ENCODE data around the gene ERO1A.

ERO1A gene

GRCh38 chr14:52695481-52696091 lies at the start of gene ERO1A:
TSS of gene ERO1A (minus strand) at chr14:52695558. CDS start at chr14:52695481, 77 bp downstream.
- Histone ChIP-seq H3K9me3 (ENCODE audit: low read depth, low read length) (no peaks in the 10 kb centered on the region), H3K36me3 (ENCODE audit: insufficient read depth, low read length) (no peaks in the 10 kb centered on the region), H3K27ac (no peak within 1 kb of the TSS), H3K4me3 (peak within 1 kb of the TSS; percentile 93), H3K9ac (ENCODE audit: insufficient read length) (peak within 1 kb of the TSS; percentile 81)
- no peak for DNase-seq (ENCODE audit: low read depth, low spot score)
- no peak for TF ChIP-seq EZH2 (IDR thresholded peaks at IDR 0.05)
- TF ChIP-seq FOXP2 (optimal IDR thresholded peaks at IDR 0.05; ENCODE audit: control extremely low read depth, extremely low read length, insufficient read depth): no peak
- TF ChIP-seq POLR2AphosphoS5 (IDR thresholded peaks at IDR 0.05; ENCODE audit: borderline replicate concordance, low read depth, low read length): peak; percentile 56

GRCh38 chr14:52741865-52742264 lies 46.5 kb upstream of the ERO1A start:
- TF ChIP-seq POLR2AphosphoS5 (IDR thresholded peaks at IDR 0.05; ENCODE audit: borderline replicate concordance, low read depth, low read length) (no peak), FOXP2 (optimal IDR thresholded peaks at IDR 0.05; ENCODE audit: control extremely low read depth, extremely low read length, insufficient read depth) (no peak), EZH2 (IDR thresholded peaks at IDR 0.05) (no peak)
- no peak for DNase-seq (ENCODE audit: low read depth, low spot score)
- Histone ChIP-seq H3K9me3 (ENCODE audit: low read depth, low read length) (no peaks in the 10 kb centered on the region), H3K9ac (ENCODE audit: insufficient read length) (no peak overlapping the region), H3K36me3 (ENCODE audit: insufficient read depth, low read length) (peaks cover 17% of the 10 kb centered on the region), H3K4me3 (no peak overlapping the region), H3K27ac (no peak overlapping the region)

GRCh38 chr14:52740751-52741150 lies 45.4 kb upstream of the ERO1A start:
- Histone ChIP-seq H3K9me3 (ENCODE audit: low read depth, low read length) (no peaks in the 10 kb centered on the region), H3K9ac (ENCODE audit: insufficient read length) (no peak overlapping the region), H3K4me3 (no peak overlapping the region), H3K27ac (no peak overlapping the region), H3K36me3 (ENCODE audit: insufficient read depth, low read length) (peaks cover 10% of the 10 kb centered on the region; the same call in 1 of the 2 replicates)
- no peak for TF ChIP-seq EZH2 (IDR thresholded peaks at IDR 0.05)
- no peak for TF ChIP-seq FOXP2 (optimal IDR thresholded peaks at IDR 0.05; ENCODE audit: control extremely low read depth, extremely low read length, insufficient read depth)
- TF ChIP-seq POLR2AphosphoS5 (IDR thresholded peaks at IDR 0.05; ENCODE audit: borderline replicate concordance, low read depth, low read length): no peak
- DNase-seq (ENCODE audit: low read depth, low spot score): no peak

- peaks cover 17% of the 10 kb centered on the region; the same call in 1 of the 2 replicates for H3K36me3 ChIP-seq (ENCODE audit: insufficient read depth, low read length)
- H3K4me3 ChIP-seq: no peak overlapping the region
- TF ChIP-seq EZH2 (IDR thresholded peaks at IDR 0.05): no peak
- no peak for TF ChIP-seq POLR2AphosphoS5 (IDR thresholded peaks at IDR 0.05; ENCODE audit: borderline replicate concordance, low read depth, low read length)
- no peak for TF ChIP-seq FOXP2 (optimal IDR thresholded peaks at IDR 0.05; ENCODE audit: control extremely low read depth, extremely low read length, insufficient read depth)
- no peak for DNase-seq (ENCODE audit: low read depth, low spot score)
- H3K9ac ChIP-seq (ENCODE audit: insufficient read length): no peak overlapping the region
- no peak overlapping the region for H3K27ac ChIP-seq
- no peaks in the 10 kb centered on the region for H3K9me3 ChIP-seq (ENCODE audit: low read depth, low read length)
These were observed 43.1 kb upstream of the ERO1A start for GRCh38 chr14:52738409-52738808.

GRCh38 chr14:52735921-52736489 lies 40.6 kb upstream of the ERO1A start:
- Histone ChIP-seq H3K4me3 (no peak overlapping the region), H3K36me3 (ENCODE audit: insufficient read depth, low read length) (peaks cover 26% of the 10 kb centered on the region), H3K27ac (no peak overlapping the region), H3K9ac (ENCODE audit: insufficient read length) (no peak overlapping the region), H3K9me3 (ENCODE audit: low read depth, low read length) (no peaks in the 10 kb centered on the region)
- DNase-seq (ENCODE audit: low read depth, low spot score): no peak
- no peak for TF ChIP-seq EZH2 (IDR thresholded peaks at IDR 0.05)
- no peak for TF ChIP-seq POLR2AphosphoS5 (IDR thresholded peaks at IDR 0.05; ENCODE audit: borderline replicate concordance, low read depth, low read length)
- TF ChIP-seq FOXP2 (optimal IDR thresholded peaks at IDR 0.05; ENCODE audit: control extremely low read depth, extremely low read length, insufficient read depth): no peak

- H3K36me3 ChIP-seq (ENCODE audit: insufficient read depth, low read length): peaks cover 26% of the 10 kb centered on the region
- TF ChIP-seq EZH2 (IDR thresholded peaks at IDR 0.05): no peak
- TF ChIP-seq FOXP2 (optimal IDR thresholded peaks at IDR 0.05; ENCODE audit: control extremely low read depth, extremely low read length, insufficient read depth): no peak
- no peak for TF ChIP-seq POLR2AphosphoS5 (IDR thresholded peaks at IDR 0.05; ENCODE audit: borderline replicate concordance, low read depth, low read length)
- no peak overlapping the region for H3K9ac ChIP-seq (ENCODE audit: insufficient read length)
- DNase-seq (ENCODE audit: low read depth, low spot score): no peak
- no peak overlapping the region for H3K27ac ChIP-seq
- no peaks in the 10 kb centered on the region for H3K9me3 ChIP-seq (ENCODE audit: low read depth, low read length)
- no peak overlapping the region for H3K4me3 ChIP-seq
These were observed 38.5 kb upstream of the ERO1A start for GRCh38 chr14:52733824-52734223.

- Histone ChIP-seq H3K27ac (0 out of 2 replicates have a peak overlapping the region, but pooled peaks have one; percentile 12), H3K36me3 (ENCODE audit: insufficient read depth, low read length) (peaks cover 38% of the 10 kb centered on the region)
- DNase-seq (ENCODE audit: low read depth, low spot score): no peak
These were observed 35.4 kb upstream of the ERO1A start for GRCh38 chr14:52730709-52731111.

GRCh38 chr14:52729925-52730708 lies 34.8 kb upstream of the ERO1A start, which contains the start of gene STYX:
TSS of gene STYX (plus strand) at chr14:52730166. CDS start at chr14:52730475, 309 bp downstream.
- peaks cover 44% of the 10 kb centered on the region for H3K36me3 ChIP-seq (ENCODE audit: insufficient read depth, low read length)
- H3K27ac ChIP-seq: peak within 1 kb of the TSS; percentile 42; the same call in 1 of the 2 replicates
- peak within 1 kb of the TSS; percentile 89 for H3K4me3 ChIP-seq
- peak; percentile 53 for DNase-seq (ENCODE audit: low read depth, low spot score)
- peak within 1 kb of the TSS; percentile 82 for H3K9ac ChIP-seq (ENCODE audit: insufficient read length)
- no peaks in the 10 kb centered on the region for H3K9me3 ChIP-seq (ENCODE audit: low read depth, low read length)
- TF ChIP-seq EZH2 (IDR thresholded peaks at IDR 0.05) (no peak), FOXP2 (optimal IDR thresholded peaks at IDR 0.05; ENCODE audit: control extremely low read depth, extremely low read length, insufficient read depth) (peak; percentile 49), POLR2AphosphoS5 (IDR thresholded peaks at IDR 0.05; ENCODE audit: borderline replicate concordance, low read depth, low read length) (peak; percentile 94)

More at GRCh38 chr14:52730709-52731111, 35.4 kb upstream of the ERO1A start:
- Histone ChIP-seq H3K9me3 (ENCODE audit: low read depth, low read length) (no peaks in the 10 kb centered on the region), H3K4me3 (peak overlapping the region; percentile 89), H3K9ac (ENCODE audit: insufficient read length) (peak overlapping the region; percentile 82)
- TF ChIP-seq POLR2AphosphoS5 (IDR thresholded peaks at IDR 0.05; ENCODE audit: borderline replicate concordance, low read depth, low read length) (no peak), FOXP2 (optimal IDR thresholded peaks at IDR 0.05; ENCODE audit: control extremely low read depth, extremely low read length, insufficient read depth) (no peak), EZH2 (IDR thresholded peaks at IDR 0.05) (no peak)

Measured in SK-N-MC (cell line).